HG02678 (cell line): Measurements from ENCODE around the gene SLC5A6.
"Not testable (repeated sequence)": the region's sequence is repeated elsewhere in the genome, so short reads cannot be mapped to it uniquely, and the experiment has no call there.

Experiments
- ATAC-seq: cut with Tn5 transposase; IDR thresholded peaks from one replicate; pipeline ENCODE4 v1.9.1; 2021; ENCODE audit warnings: mild to moderate bottlenecking, moderate library complexity; ENCODE audit not compliant: unreplicated experiment

SLC5A6 gene

GRCh38 chr2:27177441-27178351 is 34.4 kb downstream of the SLC5A6 start:
- ATAC-seq = no peak

GRCh38 chr2:27175781-27176180 is 36.3 kb downstream of the SLC5A6 start:
- not testable (repeated sequence) for ATAC-seq

- ATAC-seq = no peak
Measured at GRCh38 chr2:27175330-27175729, 36.7 kb downstream of the SLC5A6 start.

DNA sequence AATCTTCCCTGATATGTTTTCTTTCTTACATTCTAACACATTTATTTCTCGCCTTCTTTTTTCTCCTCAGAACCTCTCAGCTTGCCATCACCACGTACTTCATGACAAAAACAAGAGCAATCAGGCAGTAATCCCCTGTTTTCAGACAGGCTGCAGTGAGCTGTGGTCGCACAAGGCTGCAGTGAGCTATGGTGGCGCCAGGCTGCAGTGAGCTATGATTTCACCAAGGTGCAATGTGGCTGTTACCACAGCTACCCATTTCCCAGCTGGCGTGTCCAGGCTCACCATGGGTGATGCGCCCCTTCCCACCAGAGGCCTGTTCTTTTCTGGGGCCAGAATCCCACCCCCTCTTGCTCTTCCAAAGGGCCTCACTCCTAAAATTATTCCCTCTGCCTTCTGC is 37.4 kb downstream of the SLC5A6 start:
- no peak for ATAC-seq

DNA sequence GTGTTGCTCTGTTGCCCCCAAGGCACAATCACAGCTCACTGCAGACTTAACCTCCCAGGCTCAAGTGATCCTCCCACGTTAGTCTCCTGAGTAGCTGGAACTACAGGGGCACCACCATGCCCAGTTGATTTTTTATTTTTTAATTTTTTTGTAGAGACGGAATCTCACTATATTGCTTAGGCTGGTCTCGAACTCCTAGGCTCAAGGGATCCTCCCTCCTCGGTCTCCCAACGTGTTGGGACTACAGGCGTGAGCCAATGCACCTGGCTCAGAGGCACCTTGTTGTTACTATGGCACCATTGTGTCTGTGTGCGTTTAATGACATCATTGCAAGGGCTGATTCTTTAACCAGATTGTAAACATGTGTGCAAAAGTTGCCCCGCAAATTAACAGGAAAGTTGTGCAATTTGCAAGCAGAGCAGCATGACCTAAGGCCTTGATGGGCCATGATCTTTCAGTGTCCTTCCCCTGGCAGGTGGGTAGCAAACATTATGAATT is 40.7 kb downstream of the SLC5A6 start:
- ATAC-seq = no peak

GRCh38 chr2:27170581-27171337 is 41.3 kb downstream of the SLC5A6 start:
- no peak for ATAC-seq

DNA sequence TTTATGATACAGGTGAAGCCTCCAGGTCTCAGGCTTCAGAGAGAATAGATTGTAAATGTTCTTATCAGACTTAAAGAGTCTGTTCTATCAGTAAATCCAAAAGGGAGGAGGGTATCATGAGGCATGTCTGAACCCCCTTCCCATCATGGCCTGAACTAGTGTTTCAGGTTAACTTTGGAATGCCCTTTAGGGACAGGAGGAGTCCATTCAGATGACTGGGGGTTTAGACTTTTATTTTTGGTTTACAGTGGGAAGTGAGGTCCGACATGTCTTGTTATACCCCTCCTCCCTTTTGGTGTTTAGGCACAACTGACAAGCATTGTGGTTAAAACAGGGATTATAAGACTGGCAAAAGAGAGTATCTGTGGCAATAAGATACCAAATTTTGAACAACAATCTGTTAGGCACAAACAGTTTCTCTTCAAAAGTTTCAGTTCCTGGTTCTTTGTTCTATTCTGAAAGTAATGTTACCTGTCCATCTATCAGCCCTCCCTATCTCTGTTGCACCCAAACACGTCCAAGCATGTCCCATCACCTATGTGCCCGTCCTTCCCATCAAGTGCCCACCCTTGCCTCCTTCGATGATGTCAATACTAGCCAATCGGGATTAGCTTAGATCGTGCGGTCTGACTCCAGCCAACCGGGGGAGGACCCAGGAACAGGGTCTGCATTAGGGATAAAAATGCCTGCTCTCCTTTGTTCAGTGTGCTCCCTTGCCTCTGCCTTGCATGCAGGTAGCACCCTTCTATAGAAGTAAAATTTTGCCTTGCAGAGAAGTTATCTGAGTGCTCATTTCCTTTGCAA is 46.9 kb downstream of the SLC5A6 start:
- ATAC-seq = no peak

DNA sequence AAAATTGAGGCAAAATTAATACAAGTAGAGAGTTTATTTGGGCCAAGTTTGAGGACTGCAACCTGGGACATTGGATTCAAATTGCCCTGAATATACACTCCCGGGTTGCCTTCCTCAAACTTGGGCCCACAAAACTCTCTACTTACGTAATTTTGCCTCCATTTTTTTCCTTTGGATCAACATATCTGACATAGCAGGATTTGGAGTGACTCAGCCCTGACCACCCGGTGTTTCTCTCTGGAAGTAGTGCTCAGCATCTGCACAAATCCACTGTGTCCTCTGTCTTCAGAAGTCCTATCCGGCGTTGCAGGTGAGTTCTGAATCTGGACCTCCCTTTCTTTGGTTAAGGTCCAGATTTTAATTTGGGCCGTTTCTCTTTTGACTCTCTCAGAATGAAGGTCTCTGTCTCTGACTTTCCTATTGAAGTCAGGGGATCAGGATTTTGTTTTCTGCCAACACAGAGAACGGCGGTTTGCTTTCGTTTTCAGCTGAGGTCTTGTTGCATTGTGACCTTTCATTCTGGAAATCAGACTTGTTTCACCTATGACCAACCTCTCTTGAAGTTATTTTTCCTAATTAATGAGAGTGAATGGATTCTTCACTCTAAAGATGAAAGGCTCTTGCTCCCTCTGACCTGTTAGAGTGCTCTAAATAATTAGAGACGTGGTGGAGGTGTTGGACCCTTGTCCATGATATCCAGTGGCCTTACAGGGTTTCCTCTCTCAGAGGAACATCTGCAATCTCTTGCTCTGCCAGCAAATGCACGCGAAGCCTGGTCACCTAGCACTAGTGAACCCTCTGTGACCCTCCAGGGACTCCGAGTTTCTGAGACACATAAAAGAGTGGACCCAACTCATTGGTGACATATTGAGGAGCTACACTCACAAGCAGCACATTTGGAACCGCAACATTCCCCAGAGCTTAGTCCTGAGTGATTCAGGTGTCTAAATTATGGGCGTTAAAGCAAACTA is 49.6 kb downstream of the SLC5A6 start:
- no peak for ATAC-seq

- no peak for ATAC-seq
Measured at GRCh38 chr2:27160191-27160590, 51.9 kb downstream of the SLC5A6 start.

GRCh38 chr2:27159271-27159670 is 52.8 kb downstream of the SLC5A6 start:
- ATAC-seq = no peak

DNA sequence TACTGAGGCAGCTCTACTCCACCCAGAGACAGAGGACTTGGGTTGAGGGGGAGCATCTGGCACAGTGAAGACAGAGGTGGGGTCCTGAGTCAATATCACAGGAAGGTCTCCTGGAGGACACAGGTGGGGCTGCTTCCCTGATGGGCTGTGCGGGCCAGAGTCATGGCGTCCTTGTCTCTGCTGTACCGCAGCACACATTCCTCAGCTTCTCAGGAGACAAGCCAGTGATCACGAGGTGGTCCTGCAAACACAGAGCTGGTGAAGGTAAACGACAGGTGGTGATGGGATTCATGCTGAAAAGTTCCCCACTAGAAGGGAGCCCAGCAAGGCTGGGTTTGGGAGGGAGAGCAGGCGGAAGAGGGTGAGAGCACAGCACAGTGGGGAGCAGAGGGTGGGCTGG is 53.6 kb downstream of the SLC5A6 start:
- ATAC-seq = no peak

DNA sequence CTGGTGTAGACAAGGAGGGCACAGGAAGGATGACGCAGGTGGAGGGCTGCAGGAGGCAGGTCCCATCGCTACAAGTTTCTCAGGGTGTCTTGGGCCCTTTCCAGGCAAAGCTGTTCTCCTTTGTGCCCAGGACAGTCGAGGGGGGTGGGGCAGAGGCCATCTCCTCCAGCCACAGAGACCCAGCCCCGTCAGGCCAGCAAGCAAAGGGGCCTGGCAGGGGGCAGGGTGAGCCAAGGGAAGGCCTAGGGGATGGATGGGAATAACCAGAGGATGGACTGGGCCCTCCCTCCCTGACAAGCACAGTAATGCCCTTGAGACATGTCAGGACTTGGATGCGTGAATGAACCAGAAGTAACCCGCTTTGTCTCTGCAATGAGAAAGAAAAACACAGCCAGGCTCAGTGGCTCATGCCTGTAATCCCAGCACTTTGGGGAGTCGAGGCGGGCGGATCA is 57.0 kb downstream of the SLC5A6 start:
- ATAC-seq = no peak

- ATAC-seq = no peak
Measured at GRCh38 chr2:27154488-27154887, 57.6 kb downstream of the SLC5A6 start.

GRCh38 chr2:27152796-27153464 is 59.1 kb downstream of the SLC5A6 start:
- ATAC-seq = no peak

GRCh38 chr2:27152102-27152795 is 59.8 kb downstream of the SLC5A6 start:
- no peak for ATAC-seq

DNA sequence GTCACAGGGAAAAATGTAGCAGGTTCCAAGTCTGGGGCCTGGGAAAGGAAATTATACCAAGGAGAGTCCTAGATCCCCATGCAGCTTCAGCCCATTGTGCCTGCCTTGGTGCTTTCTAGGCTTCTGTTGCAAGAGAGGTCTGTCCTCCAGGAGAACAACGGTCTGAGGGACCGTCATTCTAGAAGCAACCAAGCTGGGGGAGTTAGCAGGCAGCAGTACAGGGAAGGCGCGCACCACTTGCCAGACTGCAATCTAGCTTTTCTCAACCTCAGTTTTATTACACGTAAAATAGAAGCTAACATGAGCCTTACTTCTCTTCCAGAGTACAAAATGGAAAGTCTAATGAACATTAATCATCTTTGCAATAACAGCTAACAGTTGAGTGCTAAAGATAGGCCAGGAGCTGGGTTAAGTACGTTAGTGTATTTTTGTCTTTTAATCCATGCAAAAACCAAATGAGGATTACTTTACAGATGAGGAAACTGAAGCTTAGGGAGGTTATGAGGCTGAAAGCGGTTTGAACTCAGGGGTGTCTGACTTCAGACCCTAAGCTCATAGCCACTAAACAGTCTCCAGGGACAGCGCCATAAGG is 61.3 kb downstream of the SLC5A6 start:
- no peak for ATAC-seq
